HepG2 (cell line): ENCODE data around the gene WDR18. TPM values are rescaled to one million over a fixed set of nuclear protein-coding genes. Genes with fewer than 3 reads are reported as not detected.
A peak's percentile ranks its signal among the peaks of the same experiment; 100 is the strongest.

Source experiments
- ARNT2 ChIP-seq: sonication (generic); formaldehyde crosslinking; IDR thresholded peaks from 2 replicates; pipeline ENCODE4 v1.8.0; 2022; ENCODE audit warnings: mild to moderate bottlenecking, low read depth, missing genetic modification reagents, moderate library complexity
- BHLHE40 ChIP-seq: IDR thresholded peaks from 2 replicates; pipeline ENCODE4 v1.6.1; 2011; ENCODE audit warnings: low read length, improper control_type of control experiment
- CREM ChIP-seq, 2 experiments: sonication (generic) in 1 of 2; formaldehyde crosslinking in 1 of 2; IDR thresholded peaks; 2 replicates each; pipeline versions ENCODE4 v1.4.0 to v1.6.1; 2016 to 2020; ENCODE audit warnings: antibody characterized with exemption in 1 of 2, mild to moderate bottlenecking in 1 of 2, missing genetic modification reagents in 1 of 2
- DPF2 ChIP-seq: sonication (generic); formaldehyde crosslinking; IDR thresholded peaks from 2 replicates; pipeline ENCODE4 v1.4.0; 2020; ENCODE audit warnings: mild to moderate bottlenecking, low read depth, missing genetic modification reagents, borderline replicate concordance
- FOXA1 ChIP-seq, 2 experiments: fragments of 450-650 bp in 1 of 2; sonication (generic) in 1 of 2; formaldehyde crosslinking in 1 of 2; IDR thresholded peaks; 2 replicates each; pipeline versions ENCODE4 v1.4.0 to v1.6.1; 2016 to 2020; ENCODE audit warnings: missing genetic modification reagents in 1 of 2
- HHEX ChIP-seq: IDR thresholded peaks from 2 replicates; pipeline ENCODE4 v1.6.1; 2016; ENCODE audit warnings: control low read depth
- HOXA7 ChIP-seq: sonication (generic); formaldehyde crosslinking; IDR thresholded peaks from 2 replicates; pipeline ENCODE4 v1.8.1; 2022; ENCODE audit warnings: mild to moderate bottlenecking, missing genetic modification reagents, moderate library complexity
- KDM3A ChIP-seq: IDR thresholded peaks from 2 replicates; pipeline ENCODE4 v1.6.1; 2018; ENCODE audit warnings: low read depth, missing compliant biosample characterization
- MXI1 ChIP-seq: IDR thresholded peaks from 3 replicates; pipeline ENCODE4 v1.6.1; 2012; ENCODE audit warnings: low read depth, low read length, inconsistent platforms, borderline replicate concordance
- PBX2 ChIP-seq: IDR thresholded peaks from 2 replicates; pipeline ENCODE4 v1.6.1; 2016; ENCODE audit warnings: control low read depth
- PCBP1 ChIP-seq: fragments of 200-400 bp; formaldehyde crosslinking; IDR thresholded peaks from 2 replicates; pipeline ENCODE4 v1.6.1; 2017; ENCODE audit warnings: mild to moderate bottlenecking, low read depth, low read length, borderline replicate concordance
- RAD21 ChIP-seq: fragments of 450-650 bp; formaldehyde crosslinking; IDR thresholded peaks from 2 replicates; pipeline ENCODE4 v1.5.0; 2020; ENCODE audit warnings: mild to moderate bottlenecking
- REL ChIP-seq: sonication (generic); formaldehyde crosslinking; conservative IDR thresholded peaks from 2 replicates; pipeline ENCODE4 v1.8.0; 2022; ENCODE audit warnings: mild to moderate bottlenecking, missing genetic modification reagents, moderate library complexity
- SAP130 ChIP-seq: IDR thresholded peaks from 2 replicates; pipeline ENCODE4 v1.6.1; 2016; ENCODE audit warnings: low read depth
- SNRNP70 ChIP-seq: fragments of 200-400 bp; formaldehyde crosslinking; IDR thresholded peaks from 2 replicates; pipeline ENCODE4 v1.6.1; 2017; ENCODE audit warnings: mild to moderate bottlenecking, low read depth, low read length, moderate library complexity
- SOX6 ChIP-seq, 2 experiments: fragments of 450-650 bp in 1 of 2; sonication (generic) in 1 of 2; formaldehyde crosslinking in 1 of 2; IDR thresholded peaks; 2 replicates each; pipeline versions ENCODE4 v1.4.0 to v1.6.1; 2017 to 2020; ENCODE audit warnings: antibody characterized with exemption in 1 of 2, mild to moderate bottlenecking in 1 of 2, missing genetic modification reagents in 1 of 2
- XRCC5 ChIP-seq: fragments of 200-400 bp; formaldehyde crosslinking; optimal IDR thresholded peaks from 2 replicates; pipeline ENCODE3; 2017; ENCODE audit warnings: mild to moderate bottlenecking, low read length
- ZBTB1 ChIP-seq: sonication (generic); formaldehyde crosslinking; IDR thresholded peaks from 2 replicates; pipeline ENCODE4 v1.4.0; 2020; ENCODE audit warnings: missing genetic modification reagents, borderline replicate concordance
- ZMAT5 ChIP-seq: sonication (generic); formaldehyde crosslinking; IDR thresholded peaks from 2 replicates; pipeline ENCODE4 v1.5.0; 2020; ENCODE audit warnings: mild to moderate bottlenecking, low read depth, missing genetic modification reagents, borderline replicate concordance
- ZNF136 ChIP-seq: sonication (generic); formaldehyde crosslinking; IDR thresholded peaks from 2 replicates; pipeline ENCODE4 v1.8.1; 2022; ENCODE audit warnings: low read depth, mild to moderate bottlenecking, moderate library complexity, missing genetic modification reagents
- ZNF235 ChIP-seq: sonication (generic); formaldehyde crosslinking; IDR thresholded peaks from 2 replicates; pipeline ENCODE4 v1.8.1; 2023; ENCODE audit warnings: mild to moderate bottlenecking, missing genetic modification reagents, borderline replicate concordance
- ZNF256 ChIP-seq: sonication (generic); formaldehyde crosslinking; conservative IDR thresholded peaks from 2 replicates; pipeline ENCODE4 v1.4.0; 2020; ENCODE audit warnings: missing genetic modification reagents
- ZNF354B ChIP-seq: sonication (generic); formaldehyde crosslinking; IDR thresholded peaks from 2 replicates; pipeline ENCODE4 v1.8.0; 2022; ENCODE audit warnings: mild to moderate bottlenecking, missing genetic modification reagents
- ZNF737 ChIP-seq: sonication (generic); formaldehyde crosslinking; IDR thresholded peaks from 2 replicates; pipeline ENCODE4 v1.5.0; 2020; ENCODE audit warnings: missing genetic modification reagents, mild to moderate bottlenecking, borderline replicate concordance
- ZNF776 ChIP-seq: sonication (generic); formaldehyde crosslinking; IDR thresholded peaks from 2 replicates; pipeline ENCODE4 v1.4.0; 2020; ENCODE audit warnings: mild to moderate bottlenecking, missing genetic modification reagents
- ZNF816 ChIP-seq: sonication (generic); formaldehyde crosslinking; IDR thresholded peaks from 2 replicates; pipeline ENCODE4 v1.8.0; 2022; ENCODE audit warnings: missing genetic modification reagents, mild to moderate bottlenecking, borderline replicate concordance
- polyA plus RNA-seq, 8 experiments: library from polyadenylated mRNA; depleted of rRNA in 3 of 8; stranded (reverse) in 7 of 8; unstranded in 1 of 8; fragments of >200 nt; fragmentation: Illumina TruSeq in 4 of 8; extraction: Trizol in 4 of 8; gene quantifications; 2 replicates each; pipeline versions ENCODE4 v1.2.1 to v1.2.3, GENCODE V29; 2011 to 2016; ENCODE audit warnings: low read depth in 4 of 8, missing spikeins in 1 of 8, mixed read lengths in 1 of 8; ENCODE audit not compliant: insufficient read depth in 1 of 8
- total RNA-seq, 5 experiments: library from RNA; depleted of rRNA; stranded (reverse); fragments of >200 nt; fragmentation: Illumina TruSeq; extraction: Trizol; gene quantifications; 2 replicates each; pipeline ENCODE4 v1.2.3, GENCODE V29; 2016; ENCODE audit warnings: low read depth in 1 of 5
- TF ChIP-seq, protein P1 (sequence below): sonication (generic); formaldehyde crosslinking; IDR thresholded peaks from 2 replicates; pipeline ENCODE4 v1.4.0; 2020; ENCODE audit warnings: missing genetic modification reagents

Gene WDR18
- total and polyA plus RNA-seq, 2 of the 13 experiments (the other 11 are each of a cell fraction or from before 2014, with no cell fraction given), result 36.4 to 47.6 TPM

GRCh38 chr19:984165-984967 is at the start of gene WDR18 (continued):
- TF ChIP-seq ZMAT5 (CRISPR knock-in tag), result no peak
- 0 out of 2 replicates have a peak, but pooled peaks have one; percentile 15 for TF ChIP-seq ARNT2 (CRISPR knock-in tag)
- peak; percentile 95; the same call in 2 of the 3 replicates for TF ChIP-seq MXI1
- TF ChIP-seq REL (CRISPR knock-in tag), result no peak
- no peak for TF ChIP-seq HHEX (CRISPR knock-in tag)
- TF ChIP-seq HOXA7, result no peak
- no peak for TF ChIP-seq DPF2 (CRISPR knock-in tag)
- TF ChIP-seq ZNF354B (CRISPR knock-in tag), result peak; percentile 49; the same call in 1 of the 2 replicates
- no peak for TF ChIP-seq ZNF816 (CRISPR knock-in tag)
- TF ChIP-seq ZNF256 (CRISPR knock-in tag), result no peak
- TF ChIP-seq ZNF136, result peak; percentile 88
- TF ChIP-seq BHLHE40, result no peak
- TF ChIP-seq, protein P1, sequence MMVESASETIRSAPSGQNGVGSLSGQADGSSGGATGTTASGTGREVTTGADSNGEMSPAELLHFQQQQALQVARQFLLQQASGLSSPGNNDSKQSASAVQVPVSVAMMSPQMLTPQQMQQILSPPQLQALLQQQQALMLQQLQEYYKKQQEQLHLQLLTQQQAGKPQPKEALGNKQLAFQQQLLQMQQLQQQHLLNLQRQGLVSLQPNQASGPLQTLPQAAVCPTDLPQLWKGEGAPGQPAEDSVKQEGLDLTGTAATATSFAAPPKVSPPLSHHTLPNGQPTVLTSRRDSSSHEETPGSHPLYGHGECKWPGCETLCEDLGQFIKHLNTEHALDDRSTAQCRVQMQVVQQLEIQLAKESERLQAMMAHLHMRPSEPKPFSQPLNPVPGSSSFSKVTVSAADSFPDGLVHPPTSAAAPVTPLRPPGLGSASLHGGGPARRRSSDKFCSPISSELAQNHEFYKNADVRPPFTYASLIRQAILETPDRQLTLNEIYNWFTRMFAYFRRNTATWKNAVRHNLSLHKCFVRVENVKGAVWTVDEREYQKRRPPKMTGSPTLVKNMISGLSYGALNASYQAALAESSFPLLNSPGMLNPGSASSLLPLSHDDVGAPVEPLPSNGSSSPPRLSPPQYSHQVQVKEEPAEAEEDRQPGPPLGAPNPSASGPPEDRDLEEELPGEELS (CRISPR knock-in tag), result no peak; the same call in 1 of the 2 replicates
- TF ChIP-seq SNRNP70, result no peak
- TF ChIP-seq CREM (IDR thresholded peaks at IDR 0.05), result peak; percentile 88
- TF ChIP-seq CREM (CRISPR knock-in tag; IDR thresholded peaks at IDR 0.05), result peak; percentile 69
- TF ChIP-seq ZBTB1 (CRISPR knock-in tag), result no peak
- peak; percentile 92 for TF ChIP-seq SAP130
- TF ChIP-seq RAD21 (CRISPR knock-in tag), result peak; percentile 58
- TF ChIP-seq PBX2, result no peak
- peak; percentile 21; the same call in 1 of the 2 replicates for TF ChIP-seq ZNF235 (CRISPR knock-in tag)
- no peak for TF ChIP-seq SOX6 (IDR thresholded peaks at IDR 0.05)
- no peak; the same call in 1 of the 2 replicates for TF ChIP-seq SOX6 (CRISPR knock-in tag; IDR thresholded peaks at IDR 0.05)
- TF ChIP-seq ZNF776 (CRISPR knock-in tag), result no peak; the same call in 1 of the 2 replicates
- peak; percentile 40; the same call in 1 of the 2 replicates for TF ChIP-seq KDM3A (CRISPR knock-in tag)
- TF ChIP-seq PCBP1, result no peak
- TF ChIP-seq XRCC5, result no peak
- TF ChIP-seq FOXA1 (IDR thresholded peaks at IDR 0.05), result no peak
- 0 out of 2 replicates have a peak, but pooled peaks have one; percentile 23 for TF ChIP-seq FOXA1 (CRISPR knock-in tag; IDR thresholded peaks at IDR 0.05)
- TF ChIP-seq ZNF737 (CRISPR knock-in tag), result no peak
